ENCODE data around the gene NAIF1. TPM values are rescaled to one million over a fixed set of nuclear protein-coding genes. Genes with fewer than 3 reads are reported as not detected.

Gene NAIF1
- total RNA-seq, 1 experiment from 2014 or later: 8.5 TPM

DNA sequence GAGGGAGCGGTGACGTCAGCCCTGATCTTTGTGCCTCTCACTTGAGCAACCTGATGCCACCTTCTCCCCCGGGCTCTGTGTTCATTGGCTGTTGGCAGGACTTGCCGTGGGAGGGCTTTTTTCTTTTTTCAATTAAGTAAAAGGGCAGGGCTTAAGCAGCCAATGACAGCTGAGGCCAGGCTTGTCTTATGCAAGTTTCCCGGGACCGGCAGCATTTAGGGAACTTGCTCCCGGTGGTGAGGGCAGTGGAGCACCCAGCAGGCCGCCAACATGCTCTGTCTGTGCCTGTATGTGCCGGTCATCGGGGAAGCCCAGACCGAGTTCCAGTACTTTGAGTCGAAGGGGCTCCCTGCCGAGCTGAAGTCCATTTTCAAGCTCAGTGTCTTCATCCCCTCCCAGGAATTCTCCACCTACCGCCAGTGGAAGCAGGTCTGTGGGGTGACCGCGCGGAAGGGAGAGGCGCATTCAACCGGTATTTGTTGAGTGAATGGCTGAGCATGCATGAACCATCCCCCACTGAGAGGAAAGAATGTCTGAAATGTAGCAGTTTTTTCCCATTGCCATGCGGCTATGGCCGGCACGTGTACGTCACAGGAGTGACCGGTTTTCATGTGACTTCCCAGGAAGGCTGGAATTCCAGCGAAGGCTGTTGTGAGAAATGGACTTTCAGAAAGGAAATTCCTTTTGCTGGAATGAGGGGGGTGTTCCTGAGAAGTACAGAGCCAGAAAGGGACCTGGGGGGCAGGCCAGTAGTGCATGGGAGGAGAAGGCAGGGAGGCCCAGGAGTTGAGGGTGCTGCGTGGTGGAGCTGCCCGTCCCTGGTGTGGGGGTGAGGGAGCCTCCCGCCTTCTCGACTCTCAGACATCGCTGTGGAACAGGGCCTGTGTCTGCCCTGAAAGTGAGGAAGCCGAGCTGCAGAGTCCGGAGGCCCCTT lies 31.4 kb upstream of the NAIF1 start:
- Mint-ChIP-seq H3K4me1 (ENCODE audit: low read depth, unreplicated experiment) (peaks cover 18% of the 10 kb centered on the region), H3K27ac (ENCODE audit: unreplicated experiment) (peak overlapping the region; percentile 100), H3K9me3 (ENCODE audit: unreplicated experiment) (no peaks in the 10 kb centered on the region), H3K27me3 (ENCODE audit: insufficient read depth, unreplicated experiment) (no peaks in the 10 kb centered on the region), H3K36me3 (ENCODE audit: insufficient read depth, unreplicated experiment) (peaks cover 53% of the 10 kb centered on the region), H3K4me3 (ENCODE audit: unreplicated experiment) (peak overlapping the region; percentile 99)
- ChIA-PET CTCF (interaction anchor here (1.1 to 1.5 kb wide), 5 partner anchors 16 to 156 kb away, joined by 3 to 6 read pairs (median 3); partner anchors contain the start of gene NAIF1), POLR2A (interaction anchor here (0.5 to 1.5 kb wide), 6 partner anchors 16 to 565 kb away, joined by 3 to 11 read pairs (median 7); partner anchors contain the start of genes NAIF1 and SLC25A25)
- peaks cover 34% of the 10 kb centered on the region for H3K4me1 ChIP-seq
- intact Hi-C loops (cut with micrococcal nuclease; ENCODE audit: unreplicated experiment): loop anchor here (1.0 kb wide), 2 partner anchors 19 to 31 kb away; partner anchors contain the start of gene NAIF1
- H3K27me3 ChIP-seq (replicated peaks; ENCODE audit: control insufficient read depth, insufficient read depth, low read length): no peaks in the 10 kb centered on the region
- TSS peak; percentile 80 for BruUV-seq (replicated peaks)
- TF ChIP-seq, protein P1, sequence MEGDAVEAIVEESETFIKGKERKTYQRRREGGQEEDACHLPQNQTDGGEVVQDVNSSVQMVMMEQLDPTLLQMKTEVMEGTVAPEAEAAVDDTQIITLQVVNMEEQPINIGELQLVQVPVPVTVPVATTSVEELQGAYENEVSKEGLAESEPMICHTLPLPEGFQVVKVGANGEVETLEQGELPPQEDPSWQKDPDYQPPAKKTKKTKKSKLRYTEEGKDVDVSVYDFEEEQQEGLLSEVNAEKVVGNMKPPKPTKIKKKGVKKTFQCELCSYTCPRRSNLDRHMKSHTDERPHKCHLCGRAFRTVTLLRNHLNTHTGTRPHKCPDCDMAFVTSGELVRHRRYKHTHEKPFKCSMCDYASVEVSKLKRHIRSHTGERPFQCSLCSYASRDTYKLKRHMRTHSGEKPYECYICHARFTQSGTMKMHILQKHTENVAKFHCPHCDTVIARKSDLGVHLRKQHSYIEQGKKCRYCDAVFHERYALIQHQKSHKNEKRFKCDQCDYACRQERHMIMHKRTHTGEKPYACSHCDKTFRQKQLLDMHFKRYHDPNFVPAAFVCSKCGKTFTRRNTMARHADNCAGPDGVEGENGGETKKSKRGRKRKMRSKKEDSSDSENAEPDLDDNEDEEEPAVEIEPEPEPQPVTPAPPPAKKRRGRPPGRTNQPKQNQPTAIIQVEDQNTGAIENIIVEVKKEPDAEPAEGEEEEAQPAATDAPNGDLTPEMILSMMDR (IDR thresholded peaks at IDR 0.05; ENCODE audit: insufficient read depth in 1 of 2, low read depth in 1 of 2, low read length in 1 of 2, severe bottlenecking in 1 of 2, unreplicated experiment in 1 of 2): no peak
- H3K4me3 ChIP-seq (ENCODE audit: low read depth, low read length): peak overlapping the region; percentile 67
- DNase-seq: peak; percentile 94 to 97
- H3K36me3 ChIP-seq (ENCODE audit: control insufficient read depth, insufficient read depth, low read length): peaks cover 2% of the 10 kb centered on the region; the same call in 1 of the 2 replicates
- H3K9me3 ChIP-seq: no peaks in the 10 kb centered on the region

DNA sequence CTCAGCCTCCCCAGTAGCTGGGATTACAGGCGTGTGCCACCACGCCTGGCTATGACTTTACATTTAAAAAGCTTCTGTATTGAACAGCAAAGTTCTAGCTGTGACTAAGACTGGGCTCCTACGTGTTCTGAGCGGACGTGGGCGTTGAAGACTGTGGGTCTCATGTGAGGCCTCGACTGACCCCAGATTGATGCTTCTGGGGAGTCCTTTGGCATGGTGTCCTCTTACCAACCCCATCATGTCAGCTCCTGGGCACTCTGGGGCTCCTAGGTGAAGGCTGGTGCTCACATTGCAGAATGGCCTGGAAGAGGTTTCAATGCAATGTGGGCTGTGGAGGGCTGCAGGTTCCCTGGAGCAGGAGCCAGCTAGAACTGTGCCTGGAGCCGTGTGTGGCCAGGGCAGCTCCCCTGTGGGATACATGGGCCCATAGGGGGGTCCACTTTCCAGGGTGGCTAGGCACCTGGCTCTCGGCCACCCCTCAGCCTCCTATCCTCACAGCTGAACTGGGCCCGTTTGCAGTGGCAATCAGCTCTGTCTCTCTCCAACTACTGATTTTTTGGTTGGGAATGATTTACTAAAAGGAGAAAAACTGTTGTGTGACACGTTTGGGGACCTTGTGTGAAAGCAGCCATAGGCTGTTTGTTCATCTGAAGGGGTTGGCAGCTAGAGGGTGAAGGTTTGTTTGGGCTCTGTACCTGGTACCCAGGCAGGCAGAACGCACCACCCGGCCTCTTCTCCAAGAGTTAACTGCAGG lies 30.6 kb upstream of the NAIF1 start:
- intact Hi-C loops (cut with micrococcal nuclease; ENCODE audit: unreplicated experiment): loop anchor here (1.0 kb wide), 2 partner anchors 20 to 30 kb away; partner anchors contain the start of gene NAIF1
- TF ChIP-seq, protein P1 (IDR thresholded peaks at IDR 0.05; ENCODE audit: insufficient read depth in 1 of 2, low read depth in 1 of 2, low read length in 1 of 2, severe bottlenecking in 1 of 2, unreplicated experiment in 1 of 2): no peak
- Mint-ChIP-seq H3K27me3 (ENCODE audit: insufficient read depth, unreplicated experiment) (no peaks in the 10 kb centered on the region), H3K9me3 (ENCODE audit: unreplicated experiment) (no peaks in the 10 kb centered on the region), H3K4me1 (ENCODE audit: low read depth, unreplicated experiment) (peaks cover 16% of the 10 kb centered on the region), H3K27ac (ENCODE audit: unreplicated experiment) (peak overlapping the region; percentile 100), H3K36me3 (ENCODE audit: insufficient read depth, unreplicated experiment) (peaks cover 45% of the 10 kb centered on the region), H3K4me3 (ENCODE audit: unreplicated experiment) (peak overlapping the region; percentile 99)
- BruUV-seq (replicated peaks): no TSS peak
- DNase-seq: no peak
- ChIA-PET POLR2A (interaction anchor here (0.7 to 1.5 kb wide), 5 partner anchors 17 to 566 kb away, joined by 3 to 11 read pairs (median 7); partner anchors contain the start of genes NAIF1 and SLC25A25), CTCF (interaction anchor here (1.1 to 2.0 kb wide), 5 partner anchors 17 to 155 kb away, joined by 3 to 13 read pairs (median 4); partner anchors contain the start of gene NAIF1)
- Histone ChIP-seq H3K36me3 (ENCODE audit: control insufficient read depth, insufficient read depth, low read length) (peaks cover 2% of the 10 kb centered on the region; the same call in 1 of the 2 replicates), H3K4me1 (peaks cover 34% of the 10 kb centered on the region), H3K27me3 (replicated peaks; ENCODE audit: control insufficient read depth, insufficient read depth, low read length) (no peaks in the 10 kb centered on the region), H3K9me3 (no peaks in the 10 kb centered on the region), H3K4me3 (ENCODE audit: low read depth, low read length) (no peak overlapping the region)

All from Caco-2 (cell line).